H9 (cell line): ENCODE measurements around the gene RAB35. TPM values are rescaled to one million over a fixed set of nuclear protein-coding genes. Genes with fewer than 3 reads are reported as not detected.

Experiments
- DNase-seq: peaks from one replicate; pipeline ENCODE4 v3.0.0-alpha.2; 2017
- H2AFZ ChIP-seq: one replicate; pipeline ENCODE4 v1.6.1; 2013; ENCODE audit warnings: mild to moderate bottlenecking, low read length, control low read depth, moderate library complexity
- H2AK5ac ChIP-seq: 2 replicates; pipeline ENCODE4 v1.6.1; 2013; ENCODE audit warnings: low read length, control low read depth, mixed read lengths; ENCODE audit not compliant: insufficient read length
- H2BK120ac ChIP-seq: one replicate; pipeline ENCODE4 v1.6.1; 2013; ENCODE audit warnings: low read depth, mild to moderate bottlenecking, low read length, control low read depth, inconsistent platforms; ENCODE audit not compliant: poor library complexity, severe bottlenecking
- H2BK12ac ChIP-seq: 2 replicates; pipeline ENCODE4 v1.6.1; 2013; ENCODE audit warnings: low read length, control low read depth, mixed read lengths, low read depth; ENCODE audit not compliant: insufficient read length
- H2BK15ac ChIP-seq: 2 replicates; pipeline ENCODE4 v1.6.1; 2013; ENCODE audit warnings: low read depth, low read length, control low read depth
- H2BK20ac ChIP-seq: one replicate; pipeline ENCODE4 v1.6.1; 2013; ENCODE audit warnings: low read depth, mild to moderate bottlenecking, low read length, control low read depth, inconsistent platforms; ENCODE audit not compliant: poor library complexity, severe bottlenecking
- H2BK5ac ChIP-seq: 2 replicates; pipeline ENCODE4 v1.6.1; 2013; ENCODE audit warnings: low read length, control low read depth, mixed read lengths; ENCODE audit not compliant: insufficient read length
- H3K14ac ChIP-seq: 2 replicates; pipeline ENCODE4 v1.6.1; 2013; ENCODE audit warnings: low read length, control low read depth; ENCODE audit not compliant: insufficient read depth
- H3K18ac ChIP-seq: 2 replicates; pipeline ENCODE4 v1.6.1; 2013; ENCODE audit warnings: low read depth, mild to moderate bottlenecking, mixed read lengths, low read length, control low read depth; ENCODE audit not compliant: insufficient read length
- H3K23ac ChIP-seq: 2 replicates; pipeline ENCODE4 v1.6.1; 2013; ENCODE audit warnings: low read length, control low read depth, mixed read lengths, low read depth; ENCODE audit not compliant: insufficient read length
- H3K23me2 ChIP-seq: 2 replicates; pipeline ENCODE4 v1.6.1; 2013; ENCODE audit warnings: low read depth, mild to moderate bottlenecking, mixed read lengths, low read length, control low read depth; ENCODE audit not compliant: insufficient read length, poor library complexity, severe bottlenecking
- H3K27ac ChIP-seq: 2 replicates; pipeline ENCODE4 v1.5.1; 2013; ENCODE audit warnings: low read length, control low read depth, mixed read lengths, low read depth; ENCODE audit not compliant: insufficient read length
- H3K27me3 ChIP-seq: 2 replicates; pipeline ENCODE4 v1.6.1; 2013; ENCODE audit warnings: low read length, control low read depth, inconsistent platforms; ENCODE audit not compliant: insufficient read depth
- H3K4ac ChIP-seq: 2 replicates; pipeline ENCODE4 v1.6.1; 2013; ENCODE audit warnings: low read depth, mild to moderate bottlenecking, control low read depth, inconsistent platforms, low read length, moderate library complexity
- H3K4me1 ChIP-seq: 2 replicates; pipeline ENCODE4 v1.6.1; 2013; ENCODE audit warnings: low read length, control low read depth, inconsistent platforms; ENCODE audit not compliant: insufficient read depth
- H3K4me2 ChIP-seq: 2 replicates; pipeline ENCODE4 v1.6.1; 2013; ENCODE audit warnings: low read length, control low read depth, mixed read lengths; ENCODE audit not compliant: insufficient read length, insufficient read depth
- H3K56ac ChIP-seq: 2 replicates; pipeline ENCODE4 v1.6.1; 2013; ENCODE audit warnings: low read depth, mild to moderate bottlenecking, mixed read lengths, low read length, control low read depth; ENCODE audit not compliant: insufficient read length
- H3K79me1 ChIP-seq: 2 replicates; pipeline ENCODE4 v1.6.1; 2013; ENCODE audit warnings: low read depth, mild to moderate bottlenecking, moderate library complexity, low read length, control low read depth, inconsistent platforms; ENCODE audit not compliant: insufficient read depth, poor library complexity, severe bottlenecking
- H3K79me2 ChIP-seq: 2 replicates; pipeline ENCODE4 v1.6.1; 2013; ENCODE audit warnings: low read length, control low read depth, inconsistent platforms; ENCODE audit not compliant: insufficient read depth
- H3K9ac ChIP-seq: 2 replicates; pipeline ENCODE4 v1.6.1; 2013; ENCODE audit warnings: low read length, control low read depth, mixed read lengths; ENCODE audit not compliant: insufficient read length; ENCODE audit errors: extremely low read depth
- H3K9me3 ChIP-seq: one replicate; pipeline ENCODE4 v1.6.1; 2013; ENCODE audit warnings: low read depth, low read length, inconsistent platforms; ENCODE audit not compliant: control insufficient read depth
- H3T11ph ChIP-seq: one replicate; pipeline ENCODE4 v1.6.1; 2013; ENCODE audit warnings: mild to moderate bottlenecking, low read length, control low read depth, inconsistent platforms
- H4K20me1 ChIP-seq: one replicate; pipeline ENCODE4 v1.6.1; 2013; ENCODE audit not compliant: control insufficient read depth, insufficient read length, insufficient read depth
- H4K5ac ChIP-seq: 2 replicates; pipeline ENCODE4 v1.6.1; 2013; ENCODE audit warnings: low read depth, mild to moderate bottlenecking, mixed read lengths, low read length, control low read depth; ENCODE audit not compliant: insufficient read length
- H4K8ac ChIP-seq: replicated peaks from 2 replicates; pipeline ENCODE4 v1.6.1; 2013; ENCODE audit warnings: low read length, control low read depth, mixed read lengths, low read depth; ENCODE audit not compliant: insufficient read length
- H4K91ac ChIP-seq: 2 replicates; pipeline ENCODE4 v1.6.1; 2013; ENCODE audit warnings: low read depth, mild to moderate bottlenecking, moderate library complexity, mixed read lengths, low read length, control low read depth; ENCODE audit not compliant: insufficient read length
- H3K27ac Mint-ChIP-seq, 3 experiments: 2 replicates in 2 of 3; 3 replicates in 1 of 3; pipeline ENCODE4 v1.8.0; 2020 to 2021; ENCODE audit warnings: mixed read lengths in 3 of 3, mild to moderate bottlenecking in 1 of 3, moderate library complexity in 1 of 3
- H3K27me3 Mint-ChIP-seq: 2 replicates; pipeline ENCODE4 v1.8.0; 2021; ENCODE audit warnings: low read depth, mild to moderate bottlenecking, moderate library complexity, mixed read lengths
- H3K36me3 Mint-ChIP-seq, 3 experiments: 2 replicates in 2 of 3; 3 replicates in 1 of 3; pipeline ENCODE4 v1.8.0; 2020 to 2021; ENCODE audit warnings: low read depth in 3 of 3, mixed read lengths in 3 of 3; ENCODE audit not compliant: insufficient read depth in 1 of 3
- H3K4me1 Mint-ChIP-seq, 2 experiments: 2 replicates each; pipeline ENCODE4 v1.8.0; 2020; ENCODE audit warnings: mixed read lengths in 2 of 2
- H3K4me3 Mint-ChIP-seq, 2 experiments: 2 replicates in 1 of 2; 3 replicates in 1 of 2; pipeline ENCODE4 v1.8.0; 2020 to 2021; ENCODE audit warnings: mild to moderate bottlenecking in 2 of 2, mixed read lengths in 2 of 2, moderate library complexity in 1 of 2
- H3K9me3 Mint-ChIP-seq, 2 experiments: 2 replicates in 1 of 2; 3 replicates in 1 of 2; pipeline ENCODE4 v1.8.0; 2020; ENCODE audit warnings: mild to moderate bottlenecking in 2 of 2, mixed read lengths in 2 of 2, moderate library complexity in 1 of 2
- CTCF ChIP-seq: fragments of 200-600 bp; sonication (generic); conservative IDR thresholded peaks from 3 replicates; pipeline ENCODE4 v1.8.0; 2021; ENCODE audit warnings: antibody characterized with exemption, mild to moderate bottlenecking
- whole genome bisulfite sequencing: extraction: QIAGEN DNeasy Blood & Tissue Kit; methylation state at CpG from one replicate; pipeline ENCODE4 v1.1.7; 2013; ENCODE audit warnings: missing lambda C conversion rate, low lambda C conversion rate, mixed read lengths; ENCODE audit not compliant: insufficient read length; ENCODE audit errors: extremely low coverage; 5-methylcytosine and 5-hydroxymethylcytosine counted together
- total RNA-seq: library from RNA; stranded (reverse); gene quantifications from 2 replicates; pipeline ENCODE4 v1.2.1, GENCODE V29; 2021

Gene RAB35
- total RNA-seq, 1 experiment from 2014 or later = 60.0 TPM

- no peak overlapping the region for H3K18ac ChIP-seq
- DNase-seq = no peak
- no peak overlapping the region for H4K8ac ChIP-seq
- H2BK5ac ChIP-seq = no peak overlapping the region
- no peak overlapping the region for H3K27ac ChIP-seq
- no peak overlapping the region for H2BK120ac ChIP-seq
- no peak overlapping the region for H3K56ac ChIP-seq
- Mint-ChIP-seq H3K27ac (no peak overlapping the region; a peak in 1 of 7 replicates), H3K4me1 (no peaks in the 10 kb centered on the region), H3K4me3 (no peak overlapping the region), H3K27me3 (no peaks in the 10 kb centered on the region), H3K36me3 (peaks cover 56 to 84% (median 77%) of the 10 kb centered on the region in 3 experiments), H3K9me3 (no peaks in the 10 kb centered on the region)
- no peak overlapping the region for H4K5ac ChIP-seq
- no peak for TF ChIP-seq CTCF
- H3K9me3 ChIP-seq = no peaks in the 10 kb centered on the region
- no peak overlapping the region for H3T11ph ChIP-seq
- H2AK5ac ChIP-seq = no peak overlapping the region
- no peaks in the 10 kb centered on the region for H3K27me3 ChIP-seq
- H3K9ac ChIP-seq = no peak overlapping the region
- H3K23me2 ChIP-seq = no peaks in the 10 kb centered on the region
- no peak overlapping the region for H3K4ac ChIP-seq
- H3K4me1 ChIP-seq = no peaks in the 10 kb centered on the region
- H4K20me1 ChIP-seq = peaks cover 2% of the 10 kb centered on the region
- no peak overlapping the region for H4K91ac ChIP-seq
- H2BK20ac ChIP-seq = no peak overlapping the region
- no peak overlapping the region for H2AFZ ChIP-seq
- H3K79me1 ChIP-seq = no peaks in the 10 kb centered on the region
- no peak overlapping the region for H2BK12ac ChIP-seq
- no peaks in the 10 kb centered on the region for H3K79me2 ChIP-seq
- no peak overlapping the region for H3K14ac ChIP-seq
- no CpG with 5 or more reads among the region's 11 CpGs for WGBS
- H3K23ac ChIP-seq = no peak overlapping the region
- H2BK15ac ChIP-seq = no peak overlapping the region
- H3K4me2 ChIP-seq = no peak overlapping the region
These were observed 45.3 kb upstream of the RAB35 start for GRCh38 chr12:120161852-120162251.
